GM12801 (cell line): Measurements from ENCODE around the gene GLT6D1.

ENCODE experiments used
- TF ChIP-seq, protein P1 (sequence below): IDR thresholded peaks from one replicate; pipeline ENCODE4 v1.5.1; 2011; ENCODE audit warnings: control low read depth; ENCODE audit not compliant: insufficient read length; ENCODE audit errors: extremely low read depth

The GLT6D1 gene

GRCh38 chr9:135655317-135655716, 16.0 kb upstream of the GLT6D1 start:
- TF ChIP-seq, protein P1, sequence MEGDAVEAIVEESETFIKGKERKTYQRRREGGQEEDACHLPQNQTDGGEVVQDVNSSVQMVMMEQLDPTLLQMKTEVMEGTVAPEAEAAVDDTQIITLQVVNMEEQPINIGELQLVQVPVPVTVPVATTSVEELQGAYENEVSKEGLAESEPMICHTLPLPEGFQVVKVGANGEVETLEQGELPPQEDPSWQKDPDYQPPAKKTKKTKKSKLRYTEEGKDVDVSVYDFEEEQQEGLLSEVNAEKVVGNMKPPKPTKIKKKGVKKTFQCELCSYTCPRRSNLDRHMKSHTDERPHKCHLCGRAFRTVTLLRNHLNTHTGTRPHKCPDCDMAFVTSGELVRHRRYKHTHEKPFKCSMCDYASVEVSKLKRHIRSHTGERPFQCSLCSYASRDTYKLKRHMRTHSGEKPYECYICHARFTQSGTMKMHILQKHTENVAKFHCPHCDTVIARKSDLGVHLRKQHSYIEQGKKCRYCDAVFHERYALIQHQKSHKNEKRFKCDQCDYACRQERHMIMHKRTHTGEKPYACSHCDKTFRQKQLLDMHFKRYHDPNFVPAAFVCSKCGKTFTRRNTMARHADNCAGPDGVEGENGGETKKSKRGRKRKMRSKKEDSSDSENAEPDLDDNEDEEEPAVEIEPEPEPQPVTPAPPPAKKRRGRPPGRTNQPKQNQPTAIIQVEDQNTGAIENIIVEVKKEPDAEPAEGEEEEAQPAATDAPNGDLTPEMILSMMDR, result no peak

DNA sequence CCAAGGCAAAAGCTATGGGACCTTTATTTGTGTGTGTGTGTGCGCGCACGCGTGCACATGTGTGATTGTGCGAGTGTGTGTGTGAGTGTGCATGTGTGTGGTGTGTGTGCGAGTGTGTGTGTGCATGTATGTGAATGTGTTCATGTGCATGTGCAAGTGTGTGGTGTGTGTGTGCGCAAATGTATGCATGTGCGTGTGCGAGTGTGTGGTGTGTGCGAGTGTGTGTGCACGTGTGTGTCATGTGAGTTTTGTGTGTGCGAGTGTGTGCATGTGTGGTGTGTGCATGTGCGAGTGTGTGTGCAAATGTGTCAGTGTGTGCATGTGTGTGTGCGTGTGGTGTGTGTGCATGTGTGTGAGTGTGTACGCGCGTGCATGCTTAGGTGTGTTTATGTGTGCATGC, 11.1 kb upstream of the GLT6D1 start:
- TF ChIP-seq, protein P1, result no peak

- TF ChIP-seq, protein P1, result no peak
These were observed 10.2 kb upstream of the GLT6D1 start for GRCh38 chr9:135649508-135649907.

DNA sequence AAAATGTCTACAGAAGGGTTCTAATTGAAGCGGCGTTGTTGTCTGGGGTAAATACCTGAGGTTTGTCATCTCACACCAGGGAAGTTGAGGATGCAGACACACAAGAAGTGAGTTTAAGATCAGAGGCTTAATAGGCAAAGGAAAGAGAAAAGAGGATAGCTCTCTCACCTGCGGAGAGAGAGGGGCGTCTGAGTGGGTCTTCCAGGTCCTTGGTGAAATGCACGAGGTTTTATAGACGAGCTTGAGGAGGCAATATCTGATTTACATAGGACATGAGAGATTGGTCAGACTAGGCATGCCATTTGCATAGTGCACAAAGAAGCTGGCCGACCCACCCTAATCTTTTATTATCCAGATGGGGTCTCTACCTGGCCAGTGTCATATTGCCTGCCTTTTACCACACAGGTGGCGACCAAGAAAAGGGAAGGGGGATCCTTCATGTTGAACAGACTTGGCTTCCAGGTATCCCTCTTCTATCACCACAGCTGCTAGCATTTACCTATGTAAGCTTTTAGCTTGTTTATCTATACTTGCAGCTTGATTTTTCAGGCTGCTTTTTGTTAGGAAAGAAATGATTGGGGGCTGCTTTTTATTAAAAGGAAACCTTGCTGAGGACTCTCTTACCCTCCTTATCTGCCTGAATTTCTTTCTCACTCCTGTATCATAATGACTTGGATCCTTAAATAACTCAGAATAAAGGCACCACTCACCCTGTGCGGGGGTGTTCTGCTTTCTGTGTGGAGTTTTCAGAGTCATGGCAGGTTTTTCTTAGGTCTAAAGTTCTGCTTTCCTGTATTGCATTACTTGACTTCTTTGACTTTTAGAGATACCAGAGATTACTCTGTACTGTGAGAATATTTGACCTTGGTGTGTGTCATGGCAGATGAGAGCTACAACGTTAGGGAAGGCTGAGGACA, 9.4 kb upstream of the GLT6D1 start:
- TF ChIP-seq, protein P1, result no peak

DNA sequence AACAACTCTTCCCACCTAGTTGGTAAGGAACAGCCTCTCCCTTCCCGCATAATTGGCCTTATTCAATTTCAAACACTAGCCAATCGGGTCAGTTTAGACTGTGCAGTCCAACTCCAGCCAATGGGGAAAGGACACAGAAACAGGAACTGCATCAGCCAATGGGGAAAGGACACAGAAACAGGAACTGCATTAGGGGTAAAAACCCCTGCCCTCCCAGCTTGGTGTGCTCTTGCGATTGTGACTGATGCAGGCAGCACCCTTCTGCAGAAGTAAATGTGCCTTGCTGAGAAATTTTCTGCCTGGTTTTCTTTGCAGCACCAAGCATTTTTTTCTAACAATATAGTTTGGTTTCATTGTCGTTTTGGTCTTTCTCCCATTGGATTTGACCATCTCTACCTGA, 8.5 kb upstream of the GLT6D1 start:
- TF ChIP-seq, protein P1, result no peak

DNA sequence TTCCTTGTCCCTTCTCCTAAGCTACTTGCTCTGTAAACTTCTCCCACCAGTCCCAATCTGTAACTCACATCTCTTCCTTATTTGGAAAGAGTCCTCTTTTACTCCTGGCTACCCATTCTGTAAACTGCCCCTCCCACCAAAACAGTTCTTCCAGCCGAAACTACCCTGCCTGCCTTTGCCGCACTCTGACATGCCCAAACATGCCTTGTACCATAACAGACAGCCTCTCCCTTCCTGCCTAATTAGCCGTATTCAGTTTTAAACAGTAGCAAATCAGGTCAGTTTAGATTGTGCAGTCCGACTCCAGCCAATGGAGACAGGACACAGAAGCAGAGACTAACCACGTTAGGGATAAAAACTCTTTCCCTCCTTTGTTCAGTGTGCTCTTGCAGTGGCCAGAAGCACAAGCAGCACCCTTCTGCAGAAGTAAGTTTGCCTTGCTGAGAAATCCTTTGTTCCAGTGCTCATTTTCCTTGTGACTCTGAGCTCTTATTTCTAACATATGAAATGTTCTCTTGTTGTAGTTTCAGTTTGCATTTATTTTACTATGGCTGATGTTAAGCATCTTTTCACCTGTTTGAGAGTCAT, 5.4 kb upstream of the GLT6D1 start:
- TF ChIP-seq, protein P1, result no peak

- TF ChIP-seq, protein P1, result no peak
These were observed 2.4 kb upstream of the GLT6D1 start for GRCh38 chr9:135641745-135642144.
